22Rv1 (cell line): ENCODE results near the gene PTPRG.

ENCODE experiments used
- H3K27ac ChIP-seq: fragments of 450-650 bp; 2 replicates; pipeline ENCODE4 v1.5.1; 2017
- ZFX ChIP-seq: fragments of 450-650 bp; IDR thresholded peaks from 2 replicates; pipeline ENCODE4 v1.6.1; 2017; ENCODE audit warnings: antibody characterized with exemption, borderline replicate concordance
- TF ChIP-seq, protein P1 (sequence below): fragments of 450-650 bp; IDR thresholded peaks from 2 replicates; pipeline ENCODE4 v1.5.1; 2017; ENCODE audit warnings: mild to moderate bottlenecking

The PTPRG gene

DNA sequence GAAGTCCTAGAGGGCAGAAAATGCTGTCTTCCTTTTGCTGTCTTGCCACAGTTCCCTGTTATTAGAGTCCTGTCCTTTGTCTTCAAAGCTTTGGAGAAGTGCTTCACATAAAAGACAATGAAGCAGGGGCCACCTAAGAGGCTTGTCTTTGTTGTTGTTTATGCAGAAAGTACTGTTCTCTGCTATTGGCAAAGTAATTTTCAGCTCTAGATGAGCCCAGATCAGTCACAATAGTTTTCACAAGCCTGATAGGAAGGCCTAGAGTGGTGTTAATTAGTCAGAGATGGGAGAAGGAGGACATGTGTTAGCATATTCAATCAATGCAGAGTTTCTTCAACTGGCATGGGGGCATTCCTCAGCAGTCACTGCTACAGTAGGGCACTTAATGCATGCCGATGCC is 300.0 kb downstream of the PTPRG start:
- H3K27ac ChIP-seq, result no peak overlapping the region
- no peak for TF ChIP-seq ZFX
- TF ChIP-seq, protein P1, sequence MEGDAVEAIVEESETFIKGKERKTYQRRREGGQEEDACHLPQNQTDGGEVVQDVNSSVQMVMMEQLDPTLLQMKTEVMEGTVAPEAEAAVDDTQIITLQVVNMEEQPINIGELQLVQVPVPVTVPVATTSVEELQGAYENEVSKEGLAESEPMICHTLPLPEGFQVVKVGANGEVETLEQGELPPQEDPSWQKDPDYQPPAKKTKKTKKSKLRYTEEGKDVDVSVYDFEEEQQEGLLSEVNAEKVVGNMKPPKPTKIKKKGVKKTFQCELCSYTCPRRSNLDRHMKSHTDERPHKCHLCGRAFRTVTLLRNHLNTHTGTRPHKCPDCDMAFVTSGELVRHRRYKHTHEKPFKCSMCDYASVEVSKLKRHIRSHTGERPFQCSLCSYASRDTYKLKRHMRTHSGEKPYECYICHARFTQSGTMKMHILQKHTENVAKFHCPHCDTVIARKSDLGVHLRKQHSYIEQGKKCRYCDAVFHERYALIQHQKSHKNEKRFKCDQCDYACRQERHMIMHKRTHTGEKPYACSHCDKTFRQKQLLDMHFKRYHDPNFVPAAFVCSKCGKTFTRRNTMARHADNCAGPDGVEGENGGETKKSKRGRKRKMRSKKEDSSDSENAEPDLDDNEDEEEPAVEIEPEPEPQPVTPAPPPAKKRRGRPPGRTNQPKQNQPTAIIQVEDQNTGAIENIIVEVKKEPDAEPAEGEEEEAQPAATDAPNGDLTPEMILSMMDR, result no peak

DNA sequence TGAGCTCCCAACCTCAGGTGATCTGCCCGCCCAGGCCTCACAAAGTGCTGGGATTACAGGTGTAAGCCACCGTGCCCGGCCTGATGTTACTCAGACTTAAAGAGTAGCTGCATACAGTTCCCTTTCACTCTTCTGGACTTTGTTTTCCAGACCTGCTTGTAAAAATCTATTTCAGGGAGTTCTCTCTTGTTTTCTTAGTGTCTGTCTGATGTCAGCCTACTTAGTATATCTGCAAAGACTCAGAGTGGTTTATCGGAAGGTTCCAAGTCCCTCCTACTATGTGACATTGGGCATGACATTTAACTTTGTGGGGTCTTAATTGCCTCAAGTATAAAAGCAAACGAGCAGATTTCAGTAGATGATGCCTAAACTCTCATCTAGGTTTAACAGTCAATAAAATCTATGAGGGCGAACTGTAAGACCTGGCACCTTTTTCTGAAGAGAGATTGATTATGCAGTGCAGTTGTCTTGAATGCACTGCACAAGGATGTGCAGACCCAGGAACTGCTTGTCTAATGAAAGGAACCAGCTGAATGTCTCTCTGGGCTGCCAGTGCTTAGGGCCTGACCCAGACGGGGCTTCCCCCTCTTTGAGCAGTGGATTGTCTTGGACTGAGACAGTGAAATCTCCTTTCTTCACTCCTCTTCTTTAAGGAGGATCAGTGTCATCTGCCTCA is 301.4 kb downstream of the PTPRG start:
- TF ChIP-seq ZFX, result no peak
- TF ChIP-seq, protein P1, result no peak
- H3K27ac ChIP-seq, result no peak overlapping the region

DNA sequence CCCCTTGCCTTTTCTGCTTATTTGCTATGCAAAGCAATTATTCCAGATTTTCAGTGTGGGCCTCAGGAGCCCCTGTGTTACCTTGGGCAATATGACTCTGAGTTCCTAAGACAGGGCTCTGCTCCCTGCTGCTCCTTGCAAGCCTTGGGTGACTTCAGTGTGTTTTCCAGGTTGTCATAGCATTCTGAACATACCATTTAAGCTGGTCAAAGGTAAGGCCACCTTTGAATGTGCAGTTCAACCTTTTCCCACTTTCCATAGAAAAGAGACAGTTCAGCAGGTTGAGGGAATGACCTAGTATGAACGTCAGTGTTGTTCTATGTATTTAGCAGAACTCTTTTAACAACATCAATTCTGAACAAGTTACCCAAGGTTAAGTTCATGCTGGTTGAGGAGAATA is 302.2 kb downstream of the PTPRG start:
- TF ChIP-seq, protein P1, result no peak
- no peak for TF ChIP-seq ZFX

GRCh38 chr3:61864886-61865285 is 303.5 kb downstream of the PTPRG start:
- H3K27ac ChIP-seq, result no peak overlapping the region
- TF ChIP-seq, protein P1, result no peak
- no peak for TF ChIP-seq ZFX

More for the DNA sequence above, 302.2 kb downstream of the PTPRG start:
- no peak overlapping the region for H3K27ac ChIP-seq

DNA sequence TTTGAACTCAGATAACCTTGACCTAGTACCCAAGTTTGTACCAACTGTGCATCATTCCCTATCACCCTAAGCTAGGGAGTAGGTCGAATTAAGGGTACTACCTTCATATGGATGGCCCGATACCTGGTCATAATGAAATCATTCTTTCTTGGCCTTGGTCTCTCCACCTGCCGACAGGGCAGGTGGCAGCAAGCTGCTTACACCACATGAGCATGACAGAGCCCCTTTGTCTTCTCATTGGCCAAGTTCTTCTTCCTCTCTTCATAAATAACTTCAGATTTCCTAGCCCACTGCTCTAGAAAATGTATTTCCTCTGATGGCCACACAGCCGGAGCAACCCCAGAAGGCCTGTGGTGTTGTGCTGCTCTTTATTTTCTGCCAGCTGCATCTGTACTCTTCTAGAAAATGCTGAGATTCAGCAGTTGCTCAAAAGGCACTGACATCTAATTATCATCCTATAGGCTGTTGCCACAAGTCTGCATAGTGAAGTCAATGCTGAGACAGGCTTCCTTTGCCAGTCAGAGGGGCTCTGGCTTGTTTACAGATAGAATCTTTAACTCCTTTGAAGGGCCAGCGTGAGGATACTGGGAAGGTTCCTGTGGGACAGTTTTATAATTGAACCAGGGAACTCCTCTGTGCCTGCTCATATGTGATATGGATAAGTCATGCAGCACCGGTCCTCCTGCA is 304.2 kb downstream of the PTPRG start:
- no peak overlapping the region for H3K27ac ChIP-seq

DNA sequence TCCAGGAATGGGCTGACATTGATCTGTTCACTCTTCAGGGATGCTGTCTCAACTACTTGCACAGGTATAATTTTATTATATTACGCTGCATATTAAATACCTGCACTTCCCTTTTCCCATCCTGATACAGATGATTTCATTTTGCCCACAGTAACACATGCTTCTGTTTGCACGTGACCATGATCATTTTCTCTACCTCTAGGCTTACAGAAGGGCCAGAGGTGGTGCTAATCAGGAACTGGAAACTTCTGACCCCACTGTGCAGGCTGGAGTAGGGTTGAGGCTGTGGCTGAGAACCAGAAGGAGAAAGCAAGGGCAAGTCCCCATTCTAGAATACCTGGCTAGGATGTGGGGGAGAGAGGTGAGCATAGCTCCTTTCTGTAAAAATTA is 304.8 kb downstream of the PTPRG start:
- TF ChIP-seq ZFX, result no peak
- TF ChIP-seq, protein P1, result no peak
- H3K27ac ChIP-seq, result no peak overlapping the region

More for the DNA sequence above, 304.2 kb downstream of the PTPRG start:
- no peak for TF ChIP-seq ZFX
- TF ChIP-seq, protein P1, result no peak

- no peak overlapping the region for H3K27ac ChIP-seq
- TF ChIP-seq ZFX, result no peak
- TF ChIP-seq, protein P1, result no peak
These were observed 305.6 kb downstream of the PTPRG start for GRCh38 chr3:61866961-61867461.
